ENCODE data around the gene TDRD7.

Gene TDRD7

DNA sequence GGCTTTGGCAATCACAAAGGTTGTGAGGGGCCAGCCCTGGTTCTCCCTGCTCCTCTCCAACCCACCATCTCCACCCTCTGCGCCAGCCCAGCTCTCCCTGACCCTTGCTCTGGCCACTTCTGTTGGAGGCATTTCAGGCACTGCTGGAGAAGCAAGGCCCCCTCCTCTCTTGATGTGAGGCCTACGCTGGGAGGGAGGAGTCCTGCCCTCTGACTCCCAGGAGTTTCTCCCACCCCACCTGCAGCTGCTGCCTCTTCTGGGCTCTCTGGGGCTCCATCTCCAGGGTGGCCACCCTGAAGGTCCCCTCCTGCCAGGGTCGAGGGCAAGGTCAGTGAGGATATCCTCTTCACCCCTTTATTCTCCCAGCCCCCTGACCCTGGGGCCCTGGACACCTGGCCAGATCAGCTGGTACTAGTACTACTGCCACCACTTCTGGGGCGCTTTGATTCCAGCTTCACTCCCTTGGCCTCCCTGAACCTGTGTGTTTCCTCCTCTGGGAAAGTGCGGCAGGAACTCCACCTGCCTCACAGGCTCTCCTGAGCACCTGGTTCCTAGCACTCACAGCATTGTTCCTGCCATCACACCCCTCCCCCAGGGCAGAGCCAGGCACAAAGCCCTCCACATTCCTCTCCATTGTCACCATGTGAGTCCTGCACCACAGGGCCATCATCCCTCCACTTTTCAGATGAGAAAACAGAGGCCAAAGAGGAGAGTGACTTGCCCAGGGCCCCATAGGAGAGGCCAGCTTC is 23.8 kb upstream of the TDRD7 start:
- no peak for DNase-seq (ENCODE audit: low spot score)

DNA sequence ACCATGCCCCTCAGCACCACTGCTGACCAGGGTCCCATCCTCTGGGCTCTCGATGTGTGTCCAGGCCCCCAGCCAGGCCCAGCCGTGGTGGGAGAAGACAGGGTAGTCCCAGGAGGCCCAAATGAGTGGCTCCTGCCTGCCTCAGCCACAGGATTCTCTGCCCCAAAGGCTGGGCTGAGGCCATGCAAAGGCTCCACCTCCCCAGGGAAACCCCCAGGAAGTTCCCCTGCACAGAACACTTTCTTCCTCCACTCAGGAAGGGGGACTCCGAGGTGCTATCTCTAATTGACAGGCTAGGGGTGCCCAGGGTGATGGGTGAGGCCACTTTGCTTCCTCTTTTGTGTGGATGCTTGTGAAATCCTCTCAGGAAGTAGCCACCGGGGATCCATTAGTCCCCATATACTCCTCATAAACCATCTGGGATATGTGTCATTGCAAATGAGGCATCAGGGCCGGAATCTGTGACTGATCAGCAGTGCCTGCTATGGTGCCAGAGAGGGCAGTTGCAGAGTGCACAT is 23.1 kb upstream of the TDRD7 start:
- DNase-seq (ENCODE audit: low spot score), result peak; percentile 4

- DNase-seq (ENCODE audit: low spot score), result no peak
Observed at GRCh38 chr9:97389249-97389648, 22.6 kb upstream of the TDRD7 start.

DNA sequence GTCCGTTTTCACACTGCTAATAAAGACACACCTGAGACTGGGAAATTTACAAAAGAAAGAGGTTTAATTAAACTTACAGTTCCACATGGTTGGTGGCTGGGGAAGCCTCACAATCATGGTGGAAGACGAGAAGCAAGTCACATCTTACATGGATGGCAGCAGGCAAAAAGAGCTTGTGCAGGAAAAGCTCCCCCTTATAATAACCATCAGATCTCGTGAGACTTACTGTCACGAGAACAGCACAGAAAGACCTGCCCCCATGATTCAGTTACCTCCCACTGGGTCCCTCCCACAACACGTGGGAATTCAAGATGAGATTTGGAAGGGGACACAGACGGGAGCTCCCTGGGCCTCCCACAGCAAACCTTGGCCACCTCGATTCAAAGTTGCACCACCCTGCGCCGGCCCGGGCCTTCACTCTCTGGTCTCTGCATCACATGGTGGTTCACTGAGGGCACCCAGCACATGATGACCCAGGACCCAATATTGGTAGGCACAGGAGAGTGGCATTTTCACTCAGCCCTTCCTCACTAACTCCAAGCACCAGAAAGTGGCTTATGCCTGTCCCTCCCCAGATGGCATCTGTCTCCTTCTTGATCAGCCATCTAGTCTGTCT is 21.0 kb upstream of the TDRD7 start:
- DNase-seq (ENCODE audit: low spot score), result no peak

DNA sequence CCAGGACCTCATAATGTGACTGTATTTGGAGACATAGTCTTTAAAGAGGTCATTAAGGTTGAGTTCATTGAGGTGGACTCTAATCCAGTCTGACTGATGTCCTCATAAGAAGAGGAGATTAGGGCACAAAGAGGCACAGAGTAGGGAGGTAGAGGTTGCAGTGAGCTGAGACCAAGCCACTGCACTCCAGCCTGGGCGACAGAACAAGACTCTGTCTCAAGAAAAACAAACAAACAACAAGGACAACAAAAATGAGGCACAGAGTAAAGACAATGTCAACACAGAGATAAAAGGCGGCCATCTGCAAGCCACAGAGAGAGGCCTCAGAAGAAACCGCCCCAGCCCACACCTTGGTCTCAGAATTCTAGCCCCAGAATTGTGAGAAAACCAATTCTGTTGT is 17.0 kb upstream of the TDRD7 start:
- DNase-seq (ENCODE audit: low spot score), result no peak

DNA sequence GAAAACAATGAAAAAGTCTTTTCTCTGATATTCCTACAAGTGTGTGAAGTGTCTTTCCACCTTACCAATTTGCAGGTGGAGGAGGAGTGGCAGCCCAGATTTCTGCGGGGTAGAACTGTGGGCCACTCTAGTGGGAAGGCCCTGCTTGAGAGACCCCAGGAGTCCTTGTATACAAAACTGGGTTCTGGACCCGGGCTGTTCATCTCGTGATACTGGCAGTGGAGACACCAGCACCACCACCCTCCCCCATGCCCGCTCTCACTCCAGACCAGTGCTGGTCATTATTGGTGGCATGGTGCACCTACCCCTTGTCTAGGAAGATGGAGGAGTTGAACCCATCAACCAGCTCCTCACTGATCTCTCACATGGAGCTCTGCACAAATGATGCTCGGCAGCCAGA is 16.2 kb upstream of the TDRD7 start:
- no peak for DNase-seq (ENCODE audit: low spot score)

DNA sequence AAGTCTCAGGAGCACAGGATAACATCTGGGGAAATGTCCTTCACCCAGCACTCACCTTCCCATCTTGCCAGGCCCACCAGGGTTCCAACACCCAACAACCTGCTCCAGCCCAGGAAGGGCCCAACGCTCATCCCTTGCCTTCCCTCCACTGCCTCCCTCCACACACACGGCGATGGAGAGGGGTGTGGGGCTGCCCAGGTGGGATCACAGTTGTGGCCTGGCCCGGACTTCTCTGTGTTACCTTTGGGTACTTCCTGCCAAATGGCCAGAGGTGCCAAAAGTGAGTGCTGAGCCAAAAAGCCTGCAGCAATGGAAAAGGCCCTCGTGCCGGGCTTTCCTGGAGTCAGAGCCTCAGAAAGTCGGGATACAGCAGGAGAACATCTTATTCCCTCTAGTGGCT is 15.6 kb upstream of the TDRD7 start:
- DNase-seq (ENCODE audit: low spot score), result no peak

GRCh38 chr9:97397220-97397619 is 14.7 kb upstream of the TDRD7 start:
- DNase-seq (ENCODE audit: low spot score), result no peak

DNA sequence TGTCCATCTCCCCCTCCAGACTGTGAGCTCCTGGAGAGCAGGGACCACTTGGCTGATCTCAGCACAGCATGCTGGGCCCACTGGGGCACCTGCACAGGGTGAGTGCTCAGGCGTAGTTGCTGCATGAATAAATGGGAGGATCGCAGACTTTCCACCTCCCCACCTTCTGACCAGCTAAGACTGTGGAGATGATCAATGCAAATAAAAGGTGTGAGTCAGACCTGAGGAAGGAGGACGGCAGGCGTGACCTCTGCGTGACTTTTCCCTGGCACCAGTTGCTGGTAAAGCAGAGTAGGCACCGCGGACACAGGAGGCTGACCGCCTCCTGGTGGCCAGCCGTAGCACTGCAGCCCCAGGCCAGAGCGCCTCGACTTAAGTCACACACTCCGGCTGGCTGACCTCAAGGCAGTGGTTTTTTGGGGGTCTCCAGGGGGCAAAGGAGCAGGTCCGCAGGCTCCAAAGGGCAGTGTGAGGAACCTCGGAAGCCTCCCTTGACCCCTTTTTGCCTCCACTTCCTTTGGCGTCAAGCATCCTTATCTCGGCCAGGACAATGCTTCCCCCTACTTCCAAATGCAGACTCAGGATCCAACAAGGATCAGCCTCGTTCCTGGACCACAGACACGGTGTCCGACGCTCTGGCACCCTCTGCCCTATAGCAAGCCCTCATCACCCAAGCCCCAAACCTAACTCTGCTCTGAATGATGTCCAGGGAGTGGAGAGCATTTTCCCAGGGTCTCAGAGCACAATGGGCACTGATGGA is 12.7 kb upstream of the TDRD7 start:
- DNase-seq (ENCODE audit: low spot score), result peak; percentile 51

DNA sequence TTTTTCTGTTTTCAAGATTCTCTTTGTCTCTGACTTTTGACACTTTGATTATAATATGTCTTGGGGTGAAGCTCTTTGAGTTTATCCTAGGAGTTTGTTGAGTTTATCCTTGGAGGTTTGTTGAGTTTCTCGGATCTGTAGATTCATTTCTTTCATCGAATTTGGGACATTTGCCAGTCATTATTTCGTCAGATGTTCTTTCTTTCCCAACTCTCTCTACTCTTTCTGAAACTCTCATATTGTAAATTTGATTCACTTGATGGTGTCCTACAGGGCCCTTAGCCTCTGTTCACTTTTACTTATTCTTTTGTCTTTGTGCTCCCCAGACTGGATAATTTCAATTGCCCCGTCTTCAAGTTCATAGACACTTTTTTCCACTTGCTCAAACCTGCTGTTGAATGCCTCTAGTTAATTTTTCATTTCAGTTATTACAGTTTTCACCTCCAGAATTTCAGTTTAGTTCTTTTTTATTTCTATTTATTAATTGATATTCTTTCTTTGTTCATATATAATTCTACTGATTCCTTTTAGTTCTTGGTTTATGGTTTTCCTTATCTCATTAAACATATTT is 8.1 kb upstream of the TDRD7 start:
- DNase-seq (ENCODE audit: low spot score), result no peak

- no peak for DNase-seq (ENCODE audit: low spot score)
Observed at GRCh38 chr9:97405551-97405950, 6.3 kb upstream of the TDRD7 start.

DNA sequence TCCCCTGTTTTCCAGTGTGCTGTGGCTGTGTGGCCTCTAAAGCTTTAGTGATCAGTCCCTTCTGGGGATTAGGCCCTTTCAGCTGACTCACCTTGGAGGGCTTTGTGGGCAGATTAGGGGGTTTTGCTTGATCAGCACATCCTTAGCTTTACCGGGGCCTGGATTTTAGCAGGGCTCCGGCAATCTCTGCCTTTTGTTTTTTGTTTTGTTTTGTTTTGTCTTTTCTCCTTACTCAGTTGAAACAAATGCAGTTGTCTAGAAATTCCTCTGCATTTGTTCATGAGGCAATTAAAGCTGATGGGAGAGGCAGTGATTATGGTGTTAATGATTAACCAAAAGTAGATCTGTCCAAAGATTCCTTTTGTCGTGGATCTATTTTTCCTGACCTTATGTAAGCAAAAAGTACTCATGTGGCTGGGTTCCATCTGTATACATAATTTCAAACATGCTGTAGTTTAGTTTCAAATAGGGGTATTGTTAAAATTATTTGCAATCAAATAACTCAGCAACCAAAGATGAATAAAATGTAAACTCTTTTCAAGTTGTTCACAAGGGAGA is 5.2 kb upstream of the TDRD7 start:
- no peak for DNase-seq (ENCODE audit: low spot score)

DNA sequence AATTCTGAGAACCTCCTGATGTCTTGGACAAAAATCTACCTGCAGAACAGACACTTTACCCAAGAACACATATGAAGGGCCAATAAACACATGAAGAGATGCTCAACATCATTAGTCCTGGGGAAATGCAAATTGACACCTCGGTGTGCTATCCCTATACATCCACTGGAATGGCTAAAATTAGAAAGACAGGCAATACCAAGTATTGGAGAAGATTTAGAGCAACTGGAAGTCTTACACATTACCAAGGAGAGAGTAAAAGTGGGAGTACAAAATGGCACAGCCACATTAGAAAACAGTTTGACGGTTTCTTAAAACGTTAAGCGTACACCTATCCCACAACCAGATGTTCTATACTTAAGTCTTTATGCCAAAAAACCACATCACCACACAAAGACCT is 3.3 kb upstream of the TDRD7 start:
- DNase-seq (ENCODE audit: low spot score), result no peak

DNA sequence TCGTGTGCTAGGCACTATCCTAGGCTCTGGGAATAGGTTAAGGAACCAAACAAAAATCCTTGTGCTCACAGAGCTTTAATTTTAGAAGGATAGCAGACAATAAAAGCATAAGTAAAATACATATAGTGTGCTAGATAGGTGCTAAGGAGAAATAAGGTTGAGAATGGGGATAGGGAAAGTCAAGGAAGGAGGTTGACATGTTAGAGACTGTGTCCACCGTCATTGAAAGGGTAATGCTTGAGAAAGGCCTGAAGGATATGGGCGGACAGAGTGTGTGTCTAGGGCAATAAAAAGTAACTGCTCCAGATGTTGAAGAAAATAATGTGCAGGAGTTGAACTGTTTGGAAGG is 482 bp upstream of the TDRD7 start:
- DNase-seq (ENCODE audit: low spot score), result no peak

DNA sequence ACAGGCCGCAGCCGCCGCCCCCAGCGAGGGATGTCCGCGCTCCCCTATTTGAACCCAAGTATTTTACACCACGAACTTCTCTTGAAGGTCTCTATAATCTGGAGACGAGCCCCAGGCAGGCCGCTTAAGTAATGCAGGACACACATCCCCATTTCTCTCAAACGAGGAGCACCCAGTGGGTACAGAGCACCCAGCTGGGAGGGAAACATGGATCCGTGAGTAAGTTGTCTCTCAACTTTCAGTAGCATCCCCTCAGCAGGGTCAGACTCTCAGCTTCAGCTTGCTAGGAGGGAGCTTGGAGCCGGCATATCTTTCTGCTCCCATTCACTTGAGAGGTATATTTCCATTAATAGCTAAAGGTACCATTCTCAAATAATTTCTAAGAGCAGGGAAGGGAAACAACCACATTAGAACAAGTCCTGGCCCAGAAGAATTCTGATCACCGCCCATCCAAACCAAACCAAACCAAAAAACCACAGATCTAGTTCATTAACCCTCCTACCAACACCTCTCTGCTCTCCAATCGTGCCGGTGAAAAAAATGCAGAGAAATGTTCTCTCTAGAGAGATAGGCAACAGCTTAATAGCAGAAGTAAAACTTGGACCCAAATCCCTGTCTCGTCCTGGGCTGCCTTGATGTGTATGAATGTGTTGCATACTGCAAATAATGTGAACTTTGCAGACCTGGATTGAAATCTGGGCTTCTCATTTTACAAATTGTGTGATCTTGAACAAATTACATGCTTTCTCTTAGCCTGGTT is 910 bp downstream of the TDRD7 start:
- no peak for DNase-seq (ENCODE audit: low spot score)

DNA sequence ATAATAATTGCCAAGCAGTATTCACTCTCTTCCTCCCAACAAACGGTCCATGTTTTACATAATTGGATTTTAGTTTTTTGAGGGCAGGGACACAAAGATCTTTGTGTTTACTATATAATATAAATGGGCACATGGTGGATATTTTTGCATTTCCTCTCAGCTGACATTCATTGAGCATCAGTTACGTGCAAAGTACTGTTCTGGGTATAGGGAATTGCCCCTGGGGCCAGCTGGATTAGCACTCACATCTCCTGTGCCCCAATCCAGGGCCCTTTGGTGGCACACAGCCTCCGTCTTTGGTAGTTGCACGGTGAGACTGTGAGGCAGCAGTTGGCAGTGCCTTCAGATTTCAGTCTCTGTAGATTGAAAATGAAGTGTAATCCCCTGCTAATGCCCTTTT is 1.6 kb downstream of the TDRD7 start:
- no peak for DNase-seq (ENCODE audit: low spot score)

DNA sequence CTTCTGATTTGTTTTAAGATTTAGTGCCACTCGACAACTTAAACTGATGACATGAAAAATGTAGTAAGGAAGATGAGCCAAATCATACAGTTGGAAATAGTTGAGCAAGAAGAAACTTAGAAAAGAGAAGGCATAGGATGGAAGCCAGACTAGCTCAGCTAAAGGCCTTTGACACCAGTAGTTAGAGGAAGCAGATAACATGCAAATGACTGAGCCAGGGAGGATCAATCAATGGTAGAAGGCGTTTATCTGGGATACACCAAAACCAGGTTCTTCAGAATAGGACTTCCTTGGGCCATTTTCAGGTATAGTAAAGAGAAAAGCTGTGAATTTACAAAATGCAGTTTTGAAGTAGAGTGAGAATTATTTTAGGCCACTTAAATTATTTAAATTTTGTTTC is 3.2 kb downstream of the TDRD7 start:
- no peak for DNase-seq (ENCODE audit: low spot score)

GRCh38 chr9:97418880-97419279 is 7.0 kb downstream of the TDRD7 start:
- no peak for DNase-seq (ENCODE audit: low spot score)

DNA sequence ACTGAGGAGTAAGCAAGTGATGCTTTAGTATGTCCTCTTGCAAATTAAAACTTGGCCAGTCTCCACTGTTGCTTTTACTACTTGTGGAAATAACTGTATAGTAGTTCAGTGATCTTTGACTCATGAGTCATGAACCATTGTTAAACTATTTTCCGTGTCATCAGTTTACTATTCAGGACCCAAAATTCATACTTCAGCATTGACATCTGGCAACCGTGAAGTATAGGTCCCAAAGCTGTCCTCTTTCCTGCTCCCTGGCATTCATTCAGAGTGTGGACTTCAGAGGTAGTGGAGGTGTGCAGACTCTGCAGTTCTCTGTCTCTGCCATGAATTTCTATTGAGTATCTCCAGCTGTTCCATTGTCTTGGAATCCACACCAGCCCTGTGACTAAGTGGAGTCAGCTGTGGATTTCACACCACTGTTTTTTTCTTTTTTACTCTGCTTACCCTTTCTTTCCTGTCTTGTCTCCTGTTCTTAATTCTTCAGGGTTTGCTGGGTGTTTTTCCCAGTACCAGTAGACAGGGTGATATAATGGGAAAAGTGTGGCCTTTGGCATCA is 7.5 kb downstream of the TDRD7 start:
- peak; percentile 66 for DNase-seq (ENCODE audit: low spot score)

GRCh38 chr9:97425336-97425972 is 13.6 kb downstream of the TDRD7 start:
- no peak for DNase-seq (ENCODE audit: low spot score)

GRCh38 chr9:97425973-97426336 is 14.1 kb downstream of the TDRD7 start:
- no peak for DNase-seq (ENCODE audit: low spot score)
